ENCODE measurements around the gene TOP2B. TPM values are rescaled to one million over a fixed set of nuclear protein-coding genes. Genes with fewer than 3 reads are reported as not detected.

TOP2B gene
- total and polyA plus RNA-seq, 9 of the 15 experiments (the other 6 are each of a cell fraction or from before 2014, with no cell fraction given), result 45.3 to 186 (median 134) TPM

- no peak for TF ChIP-seq HMGN3 (IDR thresholded peaks at IDR 0.05; ENCODE audit: borderline replicate concordance, extremely low read depth, insufficient read length, low read depth, low read length)
- no peak for TF ChIP-seq ZHX1 (conservative IDR thresholded peaks at IDR 0.05; ENCODE audit: low read length)
- TF ChIP-seq ZFX (CRISPR knock-in tag; IDR thresholded peaks at IDR 0.05), result no peak
- no peak for TF ChIP-seq DIDO1 (tag; IDR thresholded peaks at IDR 0.05; ENCODE audit: low read depth)
- no peak for TF ChIP-seq HNRNPLL (IDR thresholded peaks at IDR 0.05; ENCODE audit: low read depth, low read length, poor library complexity, severe bottlenecking)
- no peak for TF ChIP-seq MECOM (CRISPR knock-in tag; IDR thresholded peaks at IDR 0.05)
- TF ChIP-seq ZBTB2 (IDR thresholded peaks at IDR 0.05), result 0 out of 2 replicates have a peak, but pooled peaks have one; percentile 36
- TF ChIP-seq ETV6 (IDR thresholded peaks at IDR 0.05; ENCODE audit: borderline replicate concordance in 1 of 2, low read depth in 2 of 2, low read length in 1 of 2), result peak in 1 of 2 experiments; percentile 35; a peak in 1 of 4 replicates
- TF ChIP-seq ETV6 (CRISPR knock-in tag; IDR thresholded peaks at IDR 0.05; ENCODE audit: borderline replicate concordance), result no peak
- no peak for TF ChIP-seq ZNF175 (CRISPR knock-in tag; IDR thresholded peaks at IDR 0.05; ENCODE audit: low read depth)
- TF ChIP-seq ZNF318 (IDR thresholded peaks at IDR 0.05; ENCODE audit: borderline replicate concordance in 1 of 2, low read depth in 1 of 2), result no peak
- no peak for TF ChIP-seq ZNF280B (CRISPR knock-in tag; IDR thresholded peaks at IDR 0.05)
Measured at GRCh38 chr3:25663347-25663868, 1.3 kb downstream of the TOP2B start (continued).
